GM23248 (cell line): ENCODE results near the gene UGP2. TPM values are rescaled to one million over a fixed set of nuclear protein-coding genes. Genes with fewer than 3 reads are reported as not detected.

Experiments used
- DNase-seq: peaks from one replicate; pipeline ENCODE4 v3.0.0-alpha.2; 2015
- H2AFZ ChIP-seq: fragments of 200-600 bp; sonication (generic); 2 replicates; pipeline ENCODE4 v1.6.1; 2016; ENCODE audit warnings: antibody characterized with exemption
- H3F3A ChIP-seq: fragments of 200-600 bp; sonication (generic); 2 replicates; pipeline ENCODE4 v1.6.1; 2016; ENCODE audit warnings: mild to moderate bottlenecking, antibody characterized with exemption, mixed run types; ENCODE audit not compliant: insufficient read depth
- H3K27ac ChIP-seq: fragments of 200-600 bp; sonication (generic); 2 replicates; pipeline ENCODE4 v1.5.1; 2016; ENCODE audit warnings: mild to moderate bottlenecking
- H3K27me3 ChIP-seq: fragments of 200-600 bp; sonication (generic); replicated peaks from 2 replicates; pipeline ENCODE4 v1.6.1; 2016; ENCODE audit warnings: mild to moderate bottlenecking; ENCODE audit not compliant: insufficient read depth
- H3K36me3 ChIP-seq: fragments of 200-600 bp; sonication (generic); 2 replicates; pipeline ENCODE4 v1.6.1; 2016; ENCODE audit warnings: low read depth, mild to moderate bottlenecking
- H3K4me1 ChIP-seq: fragments of 200-600 bp; sonication (generic); 2 replicates; pipeline ENCODE4 v1.6.1; 2016; ENCODE audit warnings: mild to moderate bottlenecking; ENCODE audit not compliant: insufficient read depth
- H3K4me2 ChIP-seq: fragments of 200-600 bp; sonication (generic); one replicate; pipeline ENCODE4 v1.6.1; 2016; ENCODE audit warnings: mild to moderate bottlenecking; ENCODE audit not compliant: unreplicated experiment
- H3K4me3 ChIP-seq: fragments of 200-600 bp; sonication (generic); 2 replicates; pipeline ENCODE4 v1.5.1; 2016; ENCODE audit warnings: mild to moderate bottlenecking
- H3K79me2 ChIP-seq: fragments of 200-600 bp; sonication (generic); 2 replicates; pipeline ENCODE4 v1.6.1; 2016; ENCODE audit warnings: mild to moderate bottlenecking; ENCODE audit not compliant: insufficient read depth
- H3K9ac ChIP-seq: fragments of 200-600 bp; sonication (generic); 2 replicates; pipeline ENCODE4 v1.6.1; 2016; ENCODE audit warnings: mild to moderate bottlenecking
- H3K9me2 ChIP-seq: fragments of 200-600 bp; sonication (generic); 2 replicates; pipeline ENCODE4 v1.6.1; 2016; ENCODE audit warnings: mixed run types, mild to moderate bottlenecking, moderate library complexity; ENCODE audit not compliant: insufficient read depth
- H3K9me3 ChIP-seq: fragments of 200-600 bp; sonication (generic); one replicate; pipeline ENCODE4 v1.6.1; 2017; ENCODE audit warnings: low read depth
- H4K20me1 ChIP-seq: fragments of 200-600 bp; sonication (generic); 2 replicates; pipeline ENCODE4 v1.6.0; 2016; ENCODE audit not compliant: insufficient read depth
- EZH2 ChIP-seq: fragments of 200-600 bp; sonication (generic); IDR thresholded peaks from 2 replicates; pipeline ENCODE4 v1.6.1; 2018; ENCODE audit warnings: antibody characterized with exemption, mild to moderate bottlenecking; ENCODE audit not compliant: insufficient read depth, poor library complexity, severe bottlenecking
- EZH2phosphoT487 ChIP-seq: fragments of 200-600 bp; sonication (generic); IDR thresholded peaks from 2 replicates; pipeline ENCODE4 v1.6.1; 2018; ENCODE audit warnings: antibody characterized with exemption, moderate library complexity, mild to moderate bottlenecking, low read depth; ENCODE audit not compliant: insufficient read depth
- WGBS, 2 experiments: methylation state at CpG; one replicate each; pipeline ENCODE4 v1.1.6; 2015 to 2017; ENCODE audit warnings: low lambda C conversion rate in 2 of 2, low coverage in 1 of 2; ENCODE audit errors: missing lambda C conversion rate in 2 of 2; 5-methylcytosine and 5-hydroxymethylcytosine counted together
- in situ Hi-C: fragments of 300-500 bp; cut with MboI; formaldehyde crosslinking; loops from 2 replicates; pipeline ENCODE4 v1.15.0; 2020
- polyA plus RNA-seq: library from polyadenylated mRNA; unstranded; fragments of >200 nt; fragmentation: Nextera tagmentation; extraction: Ambion mirVana; gene quantifications from 2 replicates; pipeline ENCODE4 v1.2.1, GENCODE V29; 2016
- total RNA-seq: library from RNA; depleted of rRNA; stranded (reverse); fragments of >200 nt; shearing (Covaris generic); gene quantifications from 2 replicates; pipeline ENCODE4 v1.2.3, GENCODE V29; 2014

Gene UGP2
- total and polyA plus RNA-seq, 2 experiments from 2014 or later = 168 to 180 TPM

DNA sequence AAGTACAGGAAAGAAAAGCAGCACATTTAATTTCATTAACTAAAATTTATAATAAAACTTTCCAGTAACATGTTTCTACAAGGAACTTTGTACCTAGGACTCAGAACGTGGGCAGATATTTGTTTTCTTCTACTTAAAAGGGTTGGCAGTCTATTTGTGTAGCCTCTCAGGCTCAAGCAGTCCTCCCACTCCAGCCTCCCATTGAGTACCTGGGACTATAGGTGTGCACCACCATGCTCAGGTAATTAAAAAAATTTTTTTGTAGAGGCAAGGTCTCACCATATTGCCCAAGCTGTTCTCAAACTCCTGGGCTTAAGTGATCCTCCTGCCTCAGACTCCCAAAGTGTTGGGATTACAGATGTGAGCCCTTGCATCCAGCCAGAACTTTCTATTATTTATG is 36.8 kb downstream of the UGP2 start:
- peaks cover 18% of the 10 kb centered on the region for H3K4me1 ChIP-seq
- H4K20me1 ChIP-seq = no peaks in the 10 kb centered on the region
- in situ Hi-C loops = no loop called here
- 67 to 73% methylated on average over 1 of the region's 1 CpG for WGBS, 2 experiments
- no peaks in the 10 kb centered on the region for H3K9me3 ChIP-seq
- no peak overlapping the region for H3K9ac ChIP-seq
- H3K27me3 ChIP-seq = no peaks in the 10 kb centered on the region
- H3K4me2 ChIP-seq = no peak overlapping the region
- no peak overlapping the region for H3K4me3 ChIP-seq
- no peak for TF ChIP-seq EZH2phosphoT487
- TF ChIP-seq EZH2 = no peak
- peaks cover 38% of the 10 kb centered on the region for H3F3A ChIP-seq
- no peaks in the 10 kb centered on the region for H3K9me2 ChIP-seq
- no peak for DNase-seq
- no peak overlapping the region for H3K27ac ChIP-seq
- H2AFZ ChIP-seq = no peak overlapping the region
- H3K79me2 ChIP-seq = peaks cover 85% of the 10 kb centered on the region
- peaks cover 16% of the 10 kb centered on the region; the same call in 1 of the 2 replicates for H3K36me3 ChIP-seq

DNA sequence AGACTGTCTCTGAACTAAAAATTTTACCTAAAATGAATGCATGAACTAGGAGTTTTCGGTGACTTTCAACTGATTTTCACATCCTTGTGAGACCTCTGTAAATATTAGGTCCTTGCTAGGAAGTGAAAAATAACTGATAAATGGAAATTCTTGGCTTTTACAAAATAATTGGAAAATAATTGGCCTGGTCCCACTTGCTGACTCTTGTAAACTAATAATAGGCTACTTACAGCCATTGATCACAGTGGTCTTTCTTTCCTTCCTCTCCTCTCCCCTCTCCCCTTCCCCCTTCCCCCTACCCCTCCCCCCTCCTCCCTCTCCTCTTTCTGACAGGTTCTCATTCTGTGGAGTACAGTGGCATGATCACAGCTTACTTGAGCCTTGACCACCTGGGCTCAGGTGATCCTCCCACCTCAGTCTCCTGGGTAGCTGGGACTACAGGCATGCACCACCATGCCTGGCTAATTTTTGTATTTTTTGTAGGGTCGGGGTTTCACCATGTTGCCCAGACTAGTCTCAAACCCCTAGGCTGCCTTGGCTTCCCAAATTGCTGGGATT is 38.3 kb downstream of the UGP2 start:
- H3K4me1 ChIP-seq = peaks cover 12% of the 10 kb centered on the region
- no peaks in the 10 kb centered on the region for H3K27me3 ChIP-seq
- H3K4me3 ChIP-seq = no peak overlapping the region
- DNase-seq = no peak
- peaks cover 24% of the 10 kb centered on the region for H3F3A ChIP-seq
- in situ Hi-C loops = no loop called here
- no peak overlapping the region for H3K9ac ChIP-seq
- H3K27ac ChIP-seq = no peak overlapping the region
- no peaks in the 10 kb centered on the region for H3K9me2 ChIP-seq
- H3K4me2 ChIP-seq = no peak overlapping the region
- peaks cover 19% of the 10 kb centered on the region for H3K36me3 ChIP-seq
- no peaks in the 10 kb centered on the region for H4K20me1 ChIP-seq
- no peak for TF ChIP-seq EZH2phosphoT487
- no peak for TF ChIP-seq EZH2
- H3K9me3 ChIP-seq = no peaks in the 10 kb centered on the region
- peaks cover 84% of the 10 kb centered on the region for H3K79me2 ChIP-seq
- no peak overlapping the region for H2AFZ ChIP-seq
- WGBS, 2 experiments = 56 to 57% methylated on average over 2 of the region's 2 CpGs

GRCh38 chr2:63880625-63881024 is 38.9 kb downstream of the UGP2 start:
- H3K4me2 ChIP-seq = no peak overlapping the region
- TF ChIP-seq EZH2phosphoT487 (no peak), EZH2 (no peak)
- no peaks in the 10 kb centered on the region for H3K27me3 ChIP-seq
- in situ Hi-C loops = no loop called here
- peaks cover 22% of the 10 kb centered on the region for H3K36me3 ChIP-seq
- WGBS, 2 experiments = 80 to 82% methylated on average over 4 of the region's 4 CpGs
- H2AFZ ChIP-seq = no peak overlapping the region
- H3K9me3 ChIP-seq = no peaks in the 10 kb centered on the region
- peaks cover 7% of the 10 kb centered on the region for H3K4me1 ChIP-seq
- no peaks in the 10 kb centered on the region for H4K20me1 ChIP-seq
- no peaks in the 10 kb centered on the region for H3K9me2 ChIP-seq
- peaks cover 17% of the 10 kb centered on the region for H3F3A ChIP-seq
- H3K9ac ChIP-seq = no peak overlapping the region
- no peak for DNase-seq
- no peak overlapping the region for H3K4me3 ChIP-seq
- H3K79me2 ChIP-seq = peaks cover 91% of the 10 kb centered on the region
- H3K27ac ChIP-seq = no peak overlapping the region

GRCh38 chr2:63881205-63881604 is 39.5 kb downstream of the UGP2 start:
- peaks cover 12% of the 10 kb centered on the region for H3F3A ChIP-seq
- 82 to 87% methylated on average over 2 of the region's 2 CpGs for WGBS, 2 experiments

More at GRCh38 chr2:63881205-63881604, 39.5 kb downstream of the UGP2 start:
- no peak overlapping the region for H2AFZ ChIP-seq
- no peak overlapping the region for H3K9ac ChIP-seq
- no peak overlapping the region for H3K4me3 ChIP-seq
- no peak overlapping the region for H3K4me2 ChIP-seq
- no peaks in the 10 kb centered on the region for H3K9me3 ChIP-seq
- peaks cover 27% of the 10 kb centered on the region for H3K36me3 ChIP-seq
- no peak overlapping the region for H3K27ac ChIP-seq
- peaks cover 88% of the 10 kb centered on the region for H3K79me2 ChIP-seq
- TF ChIP-seq EZH2 = no peak
- TF ChIP-seq EZH2phosphoT487 = no peak
- H3K27me3 ChIP-seq = no peaks in the 10 kb centered on the region
- no peaks in the 10 kb centered on the region for H4K20me1 ChIP-seq
- in situ Hi-C loops = no loop called here
- peaks cover under 1% of the 10 kb centered on the region; the same call in 1 of the 2 replicates for H3K4me1 ChIP-seq
- no peaks in the 10 kb centered on the region for H3K9me2 ChIP-seq
- no peak for DNase-seq
